Activated naive CD4-positive, alpha-beta T cell treated with anti-CD3 and anti-CD28 coated beads, Interleukin-2, amount 50 U/mL, for 24 hours (primary cell): Measurements from ENCODE around the gene C19orf67.
A peak's percentile ranks its signal among the peaks of the same experiment; 100 is the strongest.

Source experiments
- H3K27ac Mint-ChIP-seq: one replicate; pipeline ENCODE4 v1.8.0; 2021; ENCODE audit warnings: mild to moderate bottlenecking, mixed read lengths
- H3K27me3 Mint-ChIP-seq: one replicate; pipeline ENCODE4 v1.8.0; 2021; ENCODE audit warnings: mixed read lengths
- H3K36me3 Mint-ChIP-seq: one replicate; pipeline ENCODE4 v1.8.0; 2021; ENCODE audit warnings: mixed read lengths
- H3K4me1 Mint-ChIP-seq: one replicate; pipeline ENCODE4 v1.8.0; 2021; ENCODE audit warnings: mixed read lengths
- H3K4me3 Mint-ChIP-seq: one replicate; pipeline ENCODE4 v1.8.0; 2021; ENCODE audit warnings: mild to moderate bottlenecking, mixed read lengths
- H3K9me3 Mint-ChIP-seq: one replicate; pipeline ENCODE4 v1.8.0; 2021; ENCODE audit warnings: mixed read lengths

The C19orf67 gene

DNA sequence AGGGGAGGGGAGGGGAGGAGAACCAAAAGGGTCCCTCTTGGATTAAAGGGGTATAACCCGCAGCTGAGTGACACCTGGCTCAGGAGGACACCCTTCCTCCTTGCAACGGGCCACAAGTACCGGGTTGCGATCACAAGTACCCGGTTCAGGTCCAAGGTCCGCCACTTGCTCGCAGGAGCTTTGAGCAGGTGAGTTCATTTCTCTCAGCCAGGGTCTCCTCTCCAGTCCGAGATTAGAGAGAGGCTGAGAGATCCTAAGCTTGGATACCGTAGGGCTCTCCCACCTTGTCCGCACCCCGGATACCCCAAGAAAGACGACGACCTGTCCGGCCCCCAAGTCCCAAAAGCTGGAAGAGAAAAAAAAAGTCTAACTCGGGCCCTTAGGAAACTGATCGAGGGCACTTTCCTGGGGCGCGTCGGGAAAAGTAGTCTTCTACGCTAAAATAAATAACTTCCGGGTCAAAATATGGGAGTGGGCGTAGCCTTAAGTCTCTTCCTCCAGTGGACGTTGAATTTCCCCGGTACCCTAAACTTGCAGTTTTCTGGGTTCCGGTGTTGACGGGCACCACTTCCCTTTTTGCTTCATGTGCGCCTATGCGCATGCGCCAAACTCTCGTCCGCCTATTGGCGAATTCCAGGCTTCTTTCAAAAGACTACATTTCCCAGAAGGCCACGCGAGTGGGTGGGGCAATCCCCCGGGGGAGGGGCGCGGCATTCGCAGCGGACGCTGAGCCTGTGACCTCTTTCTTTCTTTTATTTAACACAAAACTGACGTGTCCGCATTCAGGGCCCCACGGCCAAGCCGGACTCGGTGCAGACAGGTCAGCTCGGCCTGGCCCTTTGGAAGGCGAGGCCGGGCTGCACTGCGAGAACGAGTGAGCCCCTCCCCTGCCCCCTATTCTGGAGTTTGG lies 4.4 kb downstream of the C19orf67 start:
- Mint-ChIP-seq H3K4me3 (peak overlapping the region; percentile 98), H3K27ac (peak overlapping the region; percentile 98), H3K27me3 (no peaks in the 10 kb centered on the region), H3K36me3 (no peaks in the 10 kb centered on the region), H3K4me1 (peaks cover 6% of the 10 kb centered on the region), H3K9me3 (no peaks in the 10 kb centered on the region)

DNA sequence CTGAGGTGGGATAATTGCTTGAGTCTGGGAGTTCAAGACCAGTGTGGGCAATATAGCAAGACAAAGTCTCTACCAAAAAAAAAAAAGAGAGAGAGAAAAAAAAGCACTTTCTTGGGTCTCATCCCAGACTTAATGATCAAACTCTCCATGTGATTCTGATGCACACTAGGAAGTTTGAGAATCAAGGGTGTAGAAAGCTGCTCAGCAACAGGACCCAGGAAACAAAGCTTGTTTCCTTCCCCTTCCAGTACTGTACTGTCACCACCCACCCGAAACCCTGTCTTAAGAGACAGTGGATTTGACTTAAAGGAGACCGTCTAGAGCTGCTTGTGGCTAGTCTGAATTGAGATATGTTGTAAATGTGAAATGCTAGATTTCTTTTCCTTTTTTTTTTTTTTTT lies 7.2 kb downstream of the C19orf67 start:
- Mint-ChIP-seq H3K4me3 (no peak overlapping the region), H3K27ac (no peak overlapping the region), H3K27me3 (no peaks in the 10 kb centered on the region), H3K4me1 (peaks cover 20% of the 10 kb centered on the region), H3K9me3 (no peaks in the 10 kb centered on the region), H3K36me3 (no peaks in the 10 kb centered on the region)

DNA sequence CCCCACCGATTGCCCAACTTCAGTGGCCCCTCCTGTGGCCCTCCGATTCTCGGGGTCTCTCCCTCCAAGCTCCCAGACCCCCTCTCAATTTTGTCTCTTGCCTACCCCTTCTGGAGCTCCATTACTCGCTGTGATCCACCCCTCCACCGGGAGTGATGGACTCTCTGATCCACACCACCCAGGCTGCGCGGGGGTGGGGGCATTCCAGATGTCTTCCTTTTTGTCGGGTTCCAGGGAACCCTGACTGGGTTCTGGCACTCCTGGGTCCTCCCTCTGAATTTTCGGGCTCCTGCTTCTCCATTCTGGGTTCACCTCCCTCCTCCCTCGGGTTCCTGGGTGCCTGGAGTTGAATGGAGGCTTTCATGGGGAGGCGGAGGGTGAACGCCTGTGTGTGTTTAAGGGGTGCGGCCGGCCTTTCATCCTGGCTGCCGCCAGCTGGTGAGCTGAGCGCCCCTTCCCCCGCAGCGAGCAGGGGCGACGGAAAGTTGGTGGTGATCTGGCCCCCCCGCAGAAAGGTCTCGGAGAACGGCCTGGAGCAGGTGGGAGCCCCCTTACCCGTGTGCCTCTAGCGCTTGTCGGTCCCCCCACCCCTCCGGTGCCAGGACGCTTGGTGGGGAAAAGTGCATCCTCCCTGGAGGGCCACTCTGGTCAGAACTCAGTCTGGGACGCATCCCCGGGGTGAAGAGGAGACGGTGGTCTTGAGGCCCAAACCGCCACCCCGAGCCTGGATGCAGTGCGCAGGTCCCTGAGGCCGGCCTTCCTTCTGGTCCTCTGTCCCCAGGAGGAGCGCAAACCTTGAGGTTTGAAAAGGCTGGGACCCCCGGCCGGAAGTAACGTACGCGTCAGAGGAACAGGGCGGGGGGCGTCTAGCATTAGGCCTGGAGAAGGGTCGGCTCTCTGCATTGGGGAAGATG lies 11.4 kb downstream of the C19orf67 start:
- Mint-ChIP-seq H3K4me1 (peaks cover 14% of the 10 kb centered on the region), H3K4me3 (peak overlapping the region; percentile 95), H3K9me3 (no peaks in the 10 kb centered on the region), H3K27me3 (no peaks in the 10 kb centered on the region), H3K27ac (peak overlapping the region; percentile 84), H3K36me3 (no peaks in the 10 kb centered on the region)

DNA sequence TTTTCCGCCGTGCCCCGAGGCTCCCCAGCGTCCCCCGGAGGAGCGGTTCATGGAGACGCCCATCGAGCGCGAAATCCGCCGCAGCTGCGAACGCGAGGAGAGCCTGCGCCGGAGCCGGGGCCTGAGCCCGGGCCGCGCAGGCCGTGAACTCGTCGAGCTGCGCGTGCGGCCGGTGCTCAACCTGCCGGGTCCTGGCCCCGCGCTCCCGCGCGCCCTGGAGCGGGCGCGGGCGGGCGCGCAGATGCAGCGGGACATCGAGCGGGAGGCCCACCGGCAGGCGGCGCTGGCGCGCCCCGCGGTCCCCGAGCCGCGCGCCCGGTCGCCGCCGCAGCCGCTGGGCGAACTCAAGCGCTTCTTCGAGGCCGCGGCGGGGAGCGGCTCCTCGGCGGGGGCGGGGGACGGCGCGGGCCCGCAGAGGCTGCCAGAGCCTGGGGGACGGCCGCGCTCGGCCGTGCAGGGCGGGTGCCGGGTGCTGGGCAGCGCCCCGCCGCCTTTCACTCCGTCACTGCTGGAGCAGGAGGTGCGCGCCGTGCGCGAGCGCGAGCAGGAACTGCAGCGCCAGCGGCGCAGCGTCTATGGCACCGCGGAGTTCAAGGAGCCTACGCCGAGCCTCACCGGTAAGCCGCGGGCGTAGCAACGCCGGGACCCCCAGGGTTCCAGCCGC lies 12.2 kb downstream of the C19orf67 start:
- Mint-ChIP-seq H3K27ac (peak overlapping the region; percentile 84), H3K4me1 (peaks cover 14% of the 10 kb centered on the region), H3K4me3 (peak overlapping the region; percentile 95), H3K27me3 (no peaks in the 10 kb centered on the region), H3K36me3 (no peaks in the 10 kb centered on the region), H3K9me3 (no peaks in the 10 kb centered on the region)

DNA sequence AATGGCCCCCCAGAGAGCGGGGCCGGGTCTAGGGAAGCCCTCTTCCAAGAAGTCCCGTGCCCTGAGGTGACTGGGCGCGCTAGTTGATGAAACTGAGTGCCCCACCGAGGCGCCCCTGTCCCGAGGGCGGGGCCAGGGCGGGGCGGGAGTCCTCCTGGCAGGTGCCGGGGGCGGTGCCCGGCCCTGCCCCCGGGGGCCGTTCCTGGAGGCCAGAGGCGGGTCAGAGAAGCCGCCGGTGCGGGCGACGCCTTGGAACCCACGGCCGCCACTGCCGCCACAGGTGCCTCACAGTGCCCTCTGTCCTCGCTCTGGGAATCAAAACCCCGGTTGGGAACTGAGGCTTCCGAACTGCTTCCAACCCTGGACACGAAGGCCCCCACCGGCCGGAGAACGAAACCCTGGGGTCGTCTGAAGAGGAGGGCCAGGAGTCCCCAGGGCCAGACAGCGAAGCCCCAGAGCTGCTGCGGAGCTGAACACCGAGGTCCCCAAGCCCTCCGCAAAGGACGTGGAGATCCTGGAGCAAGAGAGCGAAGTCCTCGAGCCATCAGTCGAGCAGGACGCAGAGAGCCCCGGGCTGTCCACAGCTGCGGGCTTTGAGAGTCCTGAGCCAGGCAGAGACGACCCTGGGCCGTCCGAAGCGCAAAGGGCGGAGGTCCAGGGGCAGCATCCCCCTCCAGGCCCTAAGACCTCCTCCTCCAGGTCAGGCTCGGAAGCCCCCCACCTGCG lies 12.9 kb downstream of the C19orf67 start, which contains the start of gene MISP3:
Gene MISP3, plus strand, starts transcription at position 252 of the 726 bp plus-strand sequence. CDS start 524 bp downstream, outside the sequence.
- Mint-ChIP-seq H3K9me3 (no peaks in the 10 kb centered on the region), H3K4me1 (peaks cover 14% of the 10 kb centered on the region), H3K4me3 (peak within 1 kb of the TSS; percentile 95), H3K36me3 (no peaks in the 10 kb centered on the region), H3K27me3 (no peaks in the 10 kb centered on the region), H3K27ac (no peak within 1 kb of the TSS)

DNA sequence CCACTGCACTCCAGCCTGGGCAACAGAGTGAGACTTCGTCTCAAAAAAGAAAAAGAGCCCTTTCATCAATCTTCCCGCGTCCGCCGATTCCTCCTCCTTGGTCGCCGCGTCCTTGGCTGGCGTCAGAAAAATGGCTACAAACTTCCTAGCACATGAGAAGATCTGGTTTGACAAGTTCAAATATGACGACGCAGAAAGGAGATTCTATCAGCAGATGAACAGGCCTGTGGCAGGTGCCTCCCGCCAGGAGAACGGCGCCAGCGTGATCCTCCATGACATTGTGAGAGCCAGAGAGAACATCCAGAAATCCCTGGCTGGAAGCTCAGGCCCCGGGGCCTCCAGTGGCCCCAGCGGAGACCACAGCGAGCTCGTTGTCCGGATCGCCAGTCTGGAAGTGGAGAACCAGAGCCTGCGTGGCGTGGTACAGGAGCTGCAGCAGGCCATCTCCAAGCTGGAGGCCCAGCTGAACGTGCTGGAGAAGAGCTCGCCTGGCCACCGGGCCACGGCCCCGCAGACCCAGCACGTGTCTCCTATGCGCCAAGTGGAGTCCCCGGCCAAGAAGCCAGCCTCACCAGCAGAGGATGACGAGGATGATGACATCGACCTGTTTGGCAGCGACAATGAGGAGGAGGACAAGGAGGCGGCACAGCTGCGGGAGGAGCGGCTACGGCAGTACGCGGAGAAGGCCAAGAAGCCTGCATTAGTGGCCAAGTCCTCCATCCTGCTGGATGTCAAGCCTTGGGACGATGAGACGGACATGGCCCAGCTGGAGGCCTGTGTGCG lies 15.1 kb downstream of the C19orf67 start:
- Mint-ChIP-seq H3K27ac (peak overlapping the region; percentile 68), H3K27me3 (no peaks in the 10 kb centered on the region), H3K4me1 (peaks cover 14% of the 10 kb centered on the region), H3K36me3 (no peaks in the 10 kb centered on the region), H3K4me3 (peak overlapping the region; percentile 60), H3K9me3 (no peaks in the 10 kb centered on the region)

DNA sequence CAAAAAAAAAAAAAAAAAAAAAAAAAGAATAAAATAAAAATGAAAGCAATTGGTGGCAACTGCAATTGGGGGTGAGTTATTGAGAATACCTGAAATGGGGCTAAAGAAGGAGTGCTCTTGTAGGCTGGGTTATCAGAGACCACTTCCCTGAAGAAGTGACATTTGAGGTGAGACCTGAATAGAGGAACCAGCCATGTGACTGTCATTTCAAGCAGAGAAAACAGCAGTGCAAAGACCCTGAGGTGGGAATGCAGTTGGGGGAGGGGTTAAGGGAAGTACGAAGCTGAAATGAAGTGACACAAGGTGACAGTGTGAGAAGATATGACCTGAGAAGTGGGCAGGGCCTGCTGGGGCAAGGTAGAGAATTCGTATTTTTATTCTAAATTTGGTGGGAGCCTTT lies 19.4 kb downstream of the C19orf67 start:
- Mint-ChIP-seq H3K36me3 (no peaks in the 10 kb centered on the region), H3K4me3 (no peak overlapping the region), H3K27ac (no peak overlapping the region), H3K9me3 (no peaks in the 10 kb centered on the region), H3K4me1 (no peaks in the 10 kb centered on the region), H3K27me3 (peaks cover 1% of the 10 kb centered on the region)

DNA sequence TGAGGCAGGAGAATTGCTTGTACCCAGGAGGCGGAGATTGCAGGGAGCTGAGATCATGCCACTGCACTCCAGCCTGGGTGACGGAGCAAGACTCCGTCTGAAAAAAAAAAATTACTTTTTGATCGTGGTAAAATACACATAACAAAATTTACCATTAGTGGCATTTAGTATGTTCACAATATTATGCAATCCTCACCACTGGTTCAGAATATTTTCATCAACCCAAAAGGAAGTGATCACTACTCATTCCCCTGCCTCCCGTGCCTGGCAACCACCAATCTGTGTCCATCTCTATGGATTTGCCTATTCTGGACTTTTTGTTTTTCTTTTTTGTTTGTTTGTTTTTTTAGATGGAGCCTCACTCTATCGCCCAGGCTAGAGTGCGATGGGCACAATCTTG lies 22.5 kb downstream of the C19orf67 start:
- Mint-ChIP-seq H3K4me1 (peaks cover 13% of the 10 kb centered on the region), H3K27me3 (peaks cover 17% of the 10 kb centered on the region), H3K36me3 (no peaks in the 10 kb centered on the region), H3K27ac (no peak overlapping the region), H3K4me3 (no peak overlapping the region), H3K9me3 (no peaks in the 10 kb centered on the region)

DNA sequence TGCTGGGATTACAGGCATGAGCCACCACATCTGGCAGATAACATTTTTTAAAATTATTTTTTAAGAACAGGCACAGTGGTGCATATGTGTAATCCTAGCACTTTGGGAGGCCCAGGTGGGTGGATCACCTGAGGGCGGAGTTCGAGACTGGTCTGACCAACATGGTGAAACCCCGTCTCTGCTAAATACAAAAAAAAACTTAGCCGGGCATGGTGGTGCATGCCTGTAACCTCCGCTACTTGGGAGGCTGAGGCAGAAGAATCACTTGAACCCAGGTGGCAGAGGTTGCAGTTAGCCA lies 23.1 kb downstream of the C19orf67 start:
- H3K27ac Mint-ChIP-seq: no peak overlapping the region

DNA sequence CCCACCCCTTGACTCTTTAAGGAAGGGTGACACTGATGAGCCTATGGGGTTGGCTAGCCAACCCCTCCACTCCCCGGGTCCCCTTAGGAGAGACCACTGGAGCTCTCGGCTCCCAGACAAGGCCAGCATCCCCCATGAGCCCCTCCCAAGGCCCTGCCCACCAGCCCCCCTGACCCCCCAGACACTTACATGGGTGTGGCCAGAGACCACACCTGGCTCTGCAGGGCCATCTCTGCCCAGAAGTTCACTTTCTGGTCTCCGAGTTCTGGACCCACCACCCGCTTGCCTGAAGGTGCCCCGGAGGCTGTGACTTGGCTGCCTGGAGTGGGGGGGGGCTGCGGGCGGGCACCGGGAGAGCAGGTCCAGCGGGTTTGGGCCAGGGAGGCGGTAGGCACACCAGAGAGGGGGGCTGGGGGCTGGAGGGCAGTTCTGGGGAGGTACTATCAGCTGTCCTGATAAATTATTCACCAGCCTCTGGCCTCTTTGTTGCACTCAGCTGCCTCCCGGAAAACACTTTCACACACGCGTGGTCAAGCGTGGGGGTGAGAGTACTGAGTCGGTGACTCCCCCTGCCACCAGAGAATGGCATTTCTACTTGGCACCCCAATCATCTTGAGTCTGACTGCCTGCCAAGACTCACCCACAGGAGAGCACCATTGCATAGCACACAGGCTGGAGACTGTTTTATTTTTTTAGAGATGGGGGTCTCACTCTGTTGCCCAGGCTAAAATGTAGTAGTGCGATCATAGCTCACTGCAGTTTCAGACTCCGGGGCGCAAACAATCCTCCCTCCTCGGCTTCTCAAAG lies 23.6 kb downstream of the C19orf67 start, which contains the start of gene PALM3:
Gene PALM3, minus strand, starts transcription at position 326 of the 807 bp plus-strand sequence. Its CDS starts 96 bp downstream, at position 230.
- H3K27me3 Mint-ChIP-seq: peaks cover 23% of the 10 kb centered on the region
- no peak within 1 kb of the TSS for H3K27ac Mint-ChIP-seq
- H3K9me3 Mint-ChIP-seq: no peaks in the 10 kb centered on the region

More for the DNA sequence above, 23.1 kb downstream of the C19orf67 start:
- Mint-ChIP-seq H3K4me1 (peaks cover 18% of the 10 kb centered on the region), H3K4me3 (no peak overlapping the region), H3K36me3 (no peaks in the 10 kb centered on the region), H3K9me3 (no peaks in the 10 kb centered on the region), H3K27me3 (peaks cover 23% of the 10 kb centered on the region)

DNA sequence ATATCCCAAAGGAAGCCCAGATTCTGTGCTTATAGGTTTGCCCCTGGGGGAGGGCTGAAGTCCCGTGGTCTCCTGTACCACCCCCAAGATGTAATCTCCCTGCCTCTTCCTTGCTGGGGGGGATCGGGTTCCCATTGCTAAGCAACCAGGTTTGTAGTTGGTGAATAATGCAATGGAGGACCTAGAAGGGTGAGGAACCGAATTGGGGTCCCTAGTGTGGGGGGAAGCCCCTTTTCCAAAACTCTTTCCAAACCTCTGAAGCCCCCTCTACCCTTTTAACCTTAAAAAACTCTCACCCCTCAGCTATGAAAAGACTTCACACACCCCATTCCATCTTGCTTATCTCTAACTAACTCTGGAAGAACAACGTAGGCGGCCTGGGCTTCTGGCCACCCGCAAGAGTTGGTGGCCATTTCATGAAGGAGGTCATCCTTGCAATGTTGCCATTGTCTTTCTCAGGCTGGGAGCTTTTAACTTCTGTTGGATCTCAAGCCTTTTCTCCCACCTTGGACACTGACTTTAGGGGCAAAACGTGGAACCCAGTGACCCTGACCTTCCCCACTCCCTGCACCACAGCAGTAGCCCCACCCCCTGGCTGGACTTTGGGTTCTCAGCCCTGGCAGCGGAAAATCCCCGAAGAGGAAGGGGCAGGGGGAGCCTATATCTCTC lies 24.4 kb downstream of the C19orf67 start:
- H3K27ac Mint-ChIP-seq: no peak overlapping the region
- H3K4me1 Mint-ChIP-seq: peaks cover 18% of the 10 kb centered on the region
- H3K9me3 Mint-ChIP-seq: no peaks in the 10 kb centered on the region
- no peaks in the 10 kb centered on the region for H3K36me3 Mint-ChIP-seq
- H3K27me3 Mint-ChIP-seq: peaks cover 23% of the 10 kb centered on the region
- H3K4me3 Mint-ChIP-seq: no peak overlapping the region

More for the DNA sequence above, 23.6 kb downstream of the C19orf67 start, which contains the start of gene PALM3:
- Mint-ChIP-seq H3K4me1 (peaks cover 18% of the 10 kb centered on the region), H3K4me3 (no peak within 1 kb of the TSS), H3K36me3 (no peaks in the 10 kb centered on the region)

DNA sequence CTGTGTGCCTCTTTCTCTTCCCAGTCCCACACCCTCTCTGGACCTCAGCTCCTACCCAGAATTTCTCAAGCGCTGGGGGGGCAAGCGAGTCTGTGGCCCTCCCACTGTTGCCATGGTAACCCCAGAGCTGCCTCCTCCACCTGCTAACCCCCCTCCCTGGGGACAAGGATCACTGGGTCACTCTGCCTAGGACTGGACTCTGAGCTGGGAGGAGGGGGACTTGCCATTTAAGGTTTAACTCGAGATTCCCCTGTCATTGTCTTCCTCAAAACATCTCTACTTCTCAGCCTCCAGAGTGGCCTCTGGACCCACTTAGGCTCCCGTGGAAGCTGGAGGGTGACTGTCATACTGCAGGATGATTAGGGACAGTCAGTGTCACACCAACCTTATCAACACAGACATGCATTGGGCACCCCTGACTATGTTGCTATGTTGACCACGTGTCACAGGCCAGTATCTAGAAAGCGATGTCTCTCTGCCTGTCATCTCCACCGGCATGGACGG lies 25.9 kb downstream of the C19orf67 start:
- Mint-ChIP-seq H3K27ac (peak overlapping the region; percentile 33), H3K4me1 (peaks cover 18% of the 10 kb centered on the region), H3K4me3 (no peak overlapping the region), H3K27me3 (peaks cover 23% of the 10 kb centered on the region), H3K9me3 (no peaks in the 10 kb centered on the region), H3K36me3 (no peaks in the 10 kb centered on the region)

DNA sequence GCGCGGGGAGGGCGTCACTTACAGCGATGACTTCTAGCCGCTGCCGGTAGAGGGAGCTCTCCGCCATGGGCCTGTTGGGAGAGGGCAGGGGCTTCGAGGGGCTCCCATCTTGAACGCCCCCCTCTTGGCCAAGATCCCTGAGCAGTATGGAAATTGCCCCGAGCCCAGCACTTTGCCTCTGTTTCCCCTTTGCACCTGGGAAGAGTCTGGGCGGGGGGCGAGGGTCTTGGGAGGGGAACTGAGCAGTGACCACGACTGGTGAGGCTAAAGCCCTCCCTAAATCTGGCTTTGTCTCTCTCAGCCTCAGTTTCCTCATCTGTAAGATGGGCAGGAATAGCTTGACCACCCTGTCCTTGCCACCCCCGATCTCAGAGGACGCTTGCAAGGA lies 26.5 kb downstream of the C19orf67 start:
- H3K27me3 Mint-ChIP-seq: peaks cover 23% of the 10 kb centered on the region
- H3K9me3 Mint-ChIP-seq: no peaks in the 10 kb centered on the region
- peak overlapping the region; percentile 51 for H3K4me3 Mint-ChIP-seq
- peaks cover 18% of the 10 kb centered on the region for H3K4me1 Mint-ChIP-seq
- no peak overlapping the region for H3K27ac Mint-ChIP-seq
- peaks cover under 1% of the 10 kb centered on the region for H3K36me3 Mint-ChIP-seq
